AG04450 (cell line): ENCODE data around the gene GNLY. TPM values are rescaled to one million over a fixed set of nuclear protein-coding genes. Genes with fewer than 3 reads are reported as not detected.
A peak's percentile ranks its signal among the peaks of the same experiment; 100 is the strongest.

Experiments used
- CTCF ChIA-PET: fragments of 300-600, 350-600 bp; formaldehyde crosslinking; extraction: SDS; loops from one replicate; lab custom pipeline; 2022; ENCODE audit warnings: antibody characterized with exemption, inconsistent platforms; lab: Charles Lee
- POLR2A ChIA-PET: fragments of 350-600 bp; formaldehyde crosslinking; extraction: SDS; loops from one replicate; lab custom pipeline; 2021; ENCODE audit warnings: antibody characterized with exemption, inconsistent platforms; lab: Yijun Ruan, JAX
- DNase-seq: peaks from one replicate; pipeline ENCODE4 v3.0.0-alpha.2; 2011; ENCODE audit warnings: low read depth, low spot score
- H3K27ac ChIP-seq: one replicate; pipeline ENCODE4 v1.5.1; 2012; ENCODE audit warnings: low read depth, low read length, control low read depth
- H3K27me3 ChIP-seq: one replicate; pipeline ENCODE4 v1.6.0; 2012; ENCODE audit warnings: low read length; ENCODE audit not compliant: control insufficient read depth, insufficient read depth
- H3K4me3 ChIP-seq: 2 replicates; pipeline ENCODE4 v1.5.1; 2011; ENCODE audit warnings: mild to moderate bottlenecking, low read depth, low read length, control low read depth
- H3K9me3 ChIP-seq: 2 replicates; pipeline ENCODE4 v1.5.1; 2012; ENCODE audit warnings: low read length; ENCODE audit not compliant: control insufficient read depth, insufficient read depth
- CTCF ChIP-seq: IDR thresholded peaks from 2 replicates; pipeline ENCODE4 v1.5.1; 2011; ENCODE audit warnings: low read depth, low read length, control low read depth, inconsistent platforms
- polyA plus RNA-seq: library from polyadenylated mRNA; depleted of rRNA; stranded (reverse); fragments of >200 nt; gene quantifications from 2 replicates; pipeline ENCODE4 v1.2.3, GENCODE V29; 2011

GNLY gene
- polyA plus RNA-seq, 1 experiment, result not detected

GRCh38 chr2:85707304-85707703, 13.1 kb downstream of the GNLY start:
- peak; percentile 87 for DNase-seq
- ChIA-PET CTCF (interaction anchor here (0.6 to 8.7 kb wide), 34 partner anchors 8 to 728 kb away, joined by 3 to 165 read pairs (median 5); partner anchors contain the start of gene ATOH8), POLR2A (interaction anchor here (1.9 kb wide), 1 partner anchor 59 kb away, joined by 5 read pairs; no protein-coding TSS in a partner anchor)
- peak; percentile 89 for TF ChIP-seq CTCF
- H3K27me3 ChIP-seq, result no peaks in the 10 kb centered on the region
- H3K9me3 ChIP-seq, result no peaks in the 10 kb centered on the region; the same call in 1 of the 2 replicates
- no peak overlapping the region for H3K4me3 ChIP-seq
- no peak overlapping the region for H3K27ac ChIP-seq

- no peak for DNase-seq
- ChIA-PET POLR2A (no interaction called here), CTCF (interaction anchor here (0.6 to 8.7 kb wide), 17 partner anchors 10 to 371 kb away, joined by 3 to 165 read pairs (median 4); no protein-coding TSS in a partner anchor)
- Histone ChIP-seq H3K27me3 (no peaks in the 10 kb centered on the region), H3K27ac (no peak overlapping the region), H3K4me3 (no peak overlapping the region), H3K9me3 (no peaks in the 10 kb centered on the region; the same call in 1 of the 2 replicates)
- TF ChIP-seq CTCF, result no peak
Measured at GRCh38 chr2:85708641-85709040, 14.5 kb downstream of the GNLY start.

- Histone ChIP-seq H3K4me3 (no peak overlapping the region), H3K27ac (peak overlapping the region; percentile 21), H3K9me3 (no peaks in the 10 kb centered on the region; the same call in 1 of the 2 replicates), H3K27me3 (no peaks in the 10 kb centered on the region)
- no peak for DNase-seq
- POLR2A ChIA-PET, result no interaction called here
- no peak for TF ChIP-seq CTCF
- CTCF ChIA-PET, result interaction anchor here (0.5 to 8.7 kb wide), 13 partner anchors 13 to 370 kb away, joined by 3 to 165 read pairs (median 4); no protein-coding TSS in a partner anchor
Measured at GRCh38 chr2:85709401-85709811, 15.2 kb downstream of the GNLY start.

GRCh38 chr2:85710687-85711577, 16.8 kb downstream of the GNLY start:
- Histone ChIP-seq H3K27ac (no peak overlapping the region), H3K4me3 (no peak overlapping the region), H3K9me3 (no peaks in the 10 kb centered on the region; the same call in 1 of the 2 replicates), H3K27me3 (no peaks in the 10 kb centered on the region)
- ChIA-PET POLR2A (no interaction called here), CTCF (interaction anchor here (5.2 to 8.7 kb wide), 2 partner anchors 18 to 73 kb away, joined by 39 to 165 read pairs; no protein-coding TSS in a partner anchor)
- no peak for TF ChIP-seq CTCF
- DNase-seq, result no peak

GRCh38 chr2:85711578-85712060, 17.5 kb downstream of the GNLY start:
- POLR2A ChIA-PET, result no interaction called here
- Histone ChIP-seq H3K4me3 (no peak overlapping the region), H3K9me3 (no peaks in the 10 kb centered on the region; the same call in 1 of the 2 replicates), H3K27ac (no peak overlapping the region), H3K27me3 (peaks cover 5% of the 10 kb centered on the region)
- TF ChIP-seq CTCF, result no peak
- CTCF ChIA-PET, result interaction anchor here (1.7 to 8.7 kb wide), 2 partner anchors 63 to 73 kb away, joined by 6 to 165 read pairs; no protein-coding TSS in a partner anchor
- no peak for DNase-seq
